T follicular helper cell (primary cell): Measurements from ENCODE around the gene RPL7A.
"Not testable (repeated sequence)": the region's sequence is repeated elsewhere in the genome, so short reads cannot be mapped to it uniquely, and the experiment has no call there.

Experiments
- DNase-seq: peaks from one replicate; pipeline ENCODE4 v3.0.0-alpha.2; 2020; ENCODE audit warnings: low read depth

RPL7A gene

GRCh38 chr9:133368249-133368881, 20.3 kb downstream of the RPL7A start:
- no peak for DNase-seq

- no peak for DNase-seq
Measured at GRCh38 chr9:133369422-133369821, 21.4 kb downstream of the RPL7A start.

GRCh38 chr9:133369933-133370332, 21.9 kb downstream of the RPL7A start:
- no peak for DNase-seq

- peak; percentile 32 for DNase-seq
Measured at GRCh38 chr9:133370685-133371084, 22.7 kb downstream of the RPL7A start.

- peak; percentile 70 for DNase-seq
Measured at GRCh38 chr9:133371261-133371711, 23.3 kb downstream of the RPL7A start.

GRCh38 chr9:133372144-133372543, 24.1 kb downstream of the RPL7A start:
- DNase-seq, result no peak

- DNase-seq, result no peak
Measured at GRCh38 chr9:133374612-133375115, 26.6 kb downstream of the RPL7A start.

GRCh38 chr9:133375116-133375723, 27.2 kb downstream of the RPL7A start:
- no peak for DNase-seq

- DNase-seq, result peak; percentile 87
Measured at GRCh38 chr9:133375724-133376654, 28.0 kb downstream of the RPL7A start, which contains the start of the genes STKLD1 and SURF4. TSS of gene STKLD1 (plus strand) at chr9:133376366. CDS start at chr9:133376474, 108 bp downstream. TSS of gene SURF4 (minus strand) at chr9:133376060. CDS start at chr9:133375969, 91 bp downstream.

GRCh38 chr9:133377280-133377679, 29.3 kb downstream of the RPL7A start:
- DNase-seq, result not testable (repeated sequence)

- DNase-seq, result no peak
Measured at GRCh38 chr9:133377721-133378216, 29.8 kb downstream of the RPL7A start.

- DNase-seq, result no peak
Measured at GRCh38 chr9:133378408-133378962, 30.5 kb downstream of the RPL7A start.

- no peak for DNase-seq
Measured at GRCh38 chr9:133379153-133380086, 31.4 kb downstream of the RPL7A start.

GRCh38 chr9:133380734-133381133, 32.7 kb downstream of the RPL7A start:
- no peak for DNase-seq

- DNase-seq, result no peak
Measured at GRCh38 chr9:133382507-133383141, 34.6 kb downstream of the RPL7A start.

- no peak for DNase-seq
Measured at GRCh38 chr9:133383438-133383837, 35.4 kb downstream of the RPL7A start.

- DNase-seq, result no peak
Measured at GRCh38 chr9:133384736-133385321, 36.8 kb downstream of the RPL7A start.

GRCh38 chr9:133385452-133385851, 37.4 kb downstream of the RPL7A start:
- DNase-seq, result no peak

GRCh38 chr9:133386338-133386737, 38.3 kb downstream of the RPL7A start:
- no peak for DNase-seq

GRCh38 chr9:133387680-133388079, 39.7 kb downstream of the RPL7A start:
- no peak for DNase-seq
